HL-60 (cell line): ENCODE results near the gene DDB1.

Source experiments
- DNase-seq, 2 experiments: peaks; one replicate each; pipeline ENCODE4 v3.0.0-alpha.2; 2010 to 2020; ENCODE audit warnings: low read depth in 1 of 2, low spot score in 1 of 2
- H3K27ac ChIP-seq: fragments of 250-450 bp; sonication (Bioruptor Pico); replicated peaks from 2 replicates; pipeline ENCODE4 v1.5.1; 2020; ENCODE audit warnings: mild to moderate bottlenecking, moderate library complexity
- H3K27me3 ChIP-seq: fragments of 250-450 bp; sonication (Bioruptor Pico); 2 replicates; pipeline ENCODE4 v1.5.1; 2021; ENCODE audit warnings: mild to moderate bottlenecking, moderate library complexity; ENCODE audit not compliant: insufficient read depth, poor library complexity, severe bottlenecking
- H3K4me3 ChIP-seq: replicated peaks from 2 replicates; pipeline ENCODE4 v1.5.1; 2011; ENCODE audit warnings: mild to moderate bottlenecking, control low read depth, low read length; ENCODE audit not compliant: insufficient read depth
- GABPA ChIP-seq: IDR thresholded peaks from 2 replicates; pipeline ENCODE4 v1.6.1; 2012; ENCODE audit warnings: low read depth
- POLR2AphosphoS5 ChIP-seq: IDR thresholded peaks from 2 replicates; pipeline ENCODE4 v1.6.1; 2012; ENCODE audit warnings: low read depth
- SPI1 ChIP-seq: IDR thresholded peaks from 2 replicates; pipeline ENCODE4 v1.6.1; 2012; ENCODE audit warnings: low read depth, mild to moderate bottlenecking, borderline replicate concordance
- TF ChIP-seq, protein P1 (sequence below): IDR thresholded peaks from one replicate; pipeline ENCODE4 v1.5.1; 2011; ENCODE audit warnings: low read length, control low read depth, inconsistent platforms; ENCODE audit not compliant: insufficient read depth
- TF ChIP-seq, protein P2 (sequence below): IDR thresholded peaks from 2 replicates; pipeline ENCODE4 v1.6.1; 2012; ENCODE audit warnings: low read depth; ENCODE audit not compliant: insufficient replicate concordance

Gene DDB1

DNA sequence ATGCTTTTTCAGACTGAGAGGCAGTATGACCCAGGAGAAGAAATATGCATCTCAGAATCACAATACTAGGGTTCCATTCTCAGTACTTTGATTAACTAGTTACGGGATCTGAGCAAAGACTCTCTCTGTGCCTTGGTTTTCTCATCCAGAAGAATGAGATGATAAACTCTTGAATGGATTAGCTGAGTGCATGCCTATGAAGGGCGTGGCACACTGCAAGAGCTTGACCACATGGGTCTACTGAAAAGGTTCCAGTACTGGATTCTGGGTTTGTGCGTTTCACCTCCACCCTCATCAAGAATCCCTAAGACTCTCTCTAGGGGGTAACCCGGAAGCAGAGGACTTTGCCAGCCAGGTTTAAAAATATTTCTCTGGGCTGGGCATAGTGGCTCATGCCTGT lies 66.3 kb downstream of the DDB1 start:
- Histone ChIP-seq H3K4me3 (no peak overlapping the region), H3K27me3 (no peaks in the 10 kb centered on the region), H3K27ac (no peak overlapping the region)
- DNase-seq, result no peak
- TF ChIP-seq GABPA, result no peak
- no peak for TF ChIP-seq SPI1
- no peak for TF ChIP-seq POLR2AphosphoS5
- TF ChIP-seq, protein P1, sequence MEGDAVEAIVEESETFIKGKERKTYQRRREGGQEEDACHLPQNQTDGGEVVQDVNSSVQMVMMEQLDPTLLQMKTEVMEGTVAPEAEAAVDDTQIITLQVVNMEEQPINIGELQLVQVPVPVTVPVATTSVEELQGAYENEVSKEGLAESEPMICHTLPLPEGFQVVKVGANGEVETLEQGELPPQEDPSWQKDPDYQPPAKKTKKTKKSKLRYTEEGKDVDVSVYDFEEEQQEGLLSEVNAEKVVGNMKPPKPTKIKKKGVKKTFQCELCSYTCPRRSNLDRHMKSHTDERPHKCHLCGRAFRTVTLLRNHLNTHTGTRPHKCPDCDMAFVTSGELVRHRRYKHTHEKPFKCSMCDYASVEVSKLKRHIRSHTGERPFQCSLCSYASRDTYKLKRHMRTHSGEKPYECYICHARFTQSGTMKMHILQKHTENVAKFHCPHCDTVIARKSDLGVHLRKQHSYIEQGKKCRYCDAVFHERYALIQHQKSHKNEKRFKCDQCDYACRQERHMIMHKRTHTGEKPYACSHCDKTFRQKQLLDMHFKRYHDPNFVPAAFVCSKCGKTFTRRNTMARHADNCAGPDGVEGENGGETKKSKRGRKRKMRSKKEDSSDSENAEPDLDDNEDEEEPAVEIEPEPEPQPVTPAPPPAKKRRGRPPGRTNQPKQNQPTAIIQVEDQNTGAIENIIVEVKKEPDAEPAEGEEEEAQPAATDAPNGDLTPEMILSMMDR, result no peak
- TF ChIP-seq, protein P2, sequence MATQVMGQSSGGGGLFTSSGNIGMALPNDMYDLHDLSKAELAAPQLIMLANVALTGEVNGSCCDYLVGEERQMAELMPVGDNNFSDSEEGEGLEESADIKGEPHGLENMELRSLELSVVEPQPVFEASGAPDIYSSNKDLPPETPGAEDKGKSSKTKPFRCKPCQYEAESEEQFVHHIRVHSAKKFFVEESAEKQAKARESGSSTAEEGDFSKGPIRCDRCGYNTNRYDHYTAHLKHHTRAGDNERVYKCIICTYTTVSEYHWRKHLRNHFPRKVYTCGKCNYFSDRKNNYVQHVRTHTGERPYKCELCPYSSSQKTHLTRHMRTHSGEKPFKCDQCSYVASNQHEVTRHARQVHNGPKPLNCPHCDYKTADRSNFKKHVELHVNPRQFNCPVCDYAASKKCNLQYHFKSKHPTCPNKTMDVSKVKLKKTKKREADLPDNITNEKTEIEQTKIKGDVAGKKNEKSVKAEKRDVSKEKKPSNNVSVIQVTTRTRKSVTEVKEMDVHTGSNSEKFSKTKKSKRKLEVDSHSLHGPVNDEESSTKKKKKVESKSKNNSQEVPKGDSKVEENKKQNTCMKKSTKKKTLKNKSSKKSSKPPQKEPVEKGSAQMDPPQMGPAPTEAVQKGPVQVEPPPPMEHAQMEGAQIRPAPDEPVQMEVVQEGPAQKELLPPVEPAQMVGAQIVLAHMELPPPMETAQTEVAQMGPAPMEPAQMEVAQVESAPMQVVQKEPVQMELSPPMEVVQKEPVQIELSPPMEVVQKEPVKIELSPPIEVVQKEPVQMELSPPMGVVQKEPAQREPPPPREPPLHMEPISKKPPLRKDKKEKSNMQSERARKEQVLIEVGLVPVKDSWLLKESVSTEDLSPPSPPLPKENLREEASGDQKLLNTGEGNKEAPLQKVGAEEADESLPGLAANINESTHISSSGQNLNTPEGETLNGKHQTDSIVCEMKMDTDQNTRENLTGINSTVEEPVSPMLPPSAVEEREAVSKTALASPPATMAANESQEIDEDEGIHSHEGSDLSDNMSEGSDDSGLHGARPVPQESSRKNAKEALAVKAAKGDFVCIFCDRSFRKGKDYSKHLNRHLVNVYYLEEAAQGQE, result no peak

DNA sequence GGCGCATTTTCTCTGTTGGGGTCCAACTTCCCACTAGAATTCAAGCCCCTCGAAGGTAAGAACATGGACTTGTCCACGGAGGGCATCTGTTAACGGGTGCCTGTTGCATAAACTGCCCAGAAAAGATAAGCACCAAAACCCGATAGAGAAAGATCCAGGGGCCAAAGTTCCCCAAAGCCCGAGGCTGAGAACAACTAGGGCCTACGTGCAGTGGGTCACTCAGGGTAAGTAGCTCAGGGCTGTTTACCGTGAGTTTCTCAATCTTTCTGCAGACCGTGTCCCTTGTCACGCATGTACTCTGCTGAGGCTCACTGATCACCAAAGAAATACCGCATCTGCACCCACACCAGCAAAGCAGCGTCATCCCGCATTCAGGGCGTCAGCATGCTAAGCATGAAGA lies 67.5 kb downstream of the DDB1 start:
- H3K27ac ChIP-seq, result no peak overlapping the region
- H3K4me3 ChIP-seq, result no peak overlapping the region
- no peak for DNase-seq
- no peaks in the 10 kb centered on the region for H3K27me3 ChIP-seq
- no peak for TF ChIP-seq POLR2AphosphoS5
- TF ChIP-seq SPI1, result no peak
- TF ChIP-seq, protein P1, result no peak
- no peak for TF ChIP-seq GABPA
- TF ChIP-seq, protein P2, result no peak

DNA sequence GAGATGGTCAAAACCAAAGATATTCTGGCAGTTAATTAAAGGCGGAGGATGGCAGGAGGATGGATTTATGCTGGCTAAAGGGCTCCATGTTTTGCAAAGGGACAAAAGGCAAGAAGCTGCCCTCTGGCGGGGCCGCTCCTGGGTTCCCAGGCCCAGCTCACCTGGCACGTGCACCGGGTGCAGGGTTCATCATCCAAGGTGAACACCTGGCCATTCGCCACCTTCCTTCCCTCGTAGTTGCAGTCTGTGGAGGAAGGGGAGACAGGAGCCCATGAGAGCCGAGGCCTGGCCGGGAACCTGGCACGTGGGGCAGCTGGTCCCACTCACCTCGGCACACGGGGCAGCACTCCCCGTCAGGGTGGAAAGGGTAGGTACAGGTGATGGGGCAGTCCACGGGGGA lies 68.1 kb downstream of the DDB1 start:
- H3K27me3 ChIP-seq, result no peaks in the 10 kb centered on the region
- no peak overlapping the region for H3K4me3 ChIP-seq
- no peak for DNase-seq
- TF ChIP-seq SPI1 (no peak), POLR2AphosphoS5 (no peak), GABPA (no peak)
- TF ChIP-seq, protein P2, result no peak
- TF ChIP-seq, protein P1, result no peak
- no peak overlapping the region for H3K27ac ChIP-seq
